Colonic mucosa (tissue), 4 donors: ENCODE data around the gene VSIG8. TPM values are rescaled to one million over a fixed set of nuclear protein-coding genes. Genes with fewer than 3 reads are reported as not detected.

Experiments
- DNase-seq: peaks from one replicate; pipeline ENCODE4 v3.0.0-alpha.2; 2020
- H3K27ac ChIP-seq: fragments of 200-600 bp; one replicate; pipeline ENCODE4 v1.8.0; 2021
- H3K27me3 ChIP-seq: fragments of 200-600 bp; one replicate; pipeline ENCODE4 v1.8.0; 2021
- H3K36me3 ChIP-seq: fragments of 200-600 bp; one replicate; pipeline ENCODE4 v1.8.0; 2021
- H3K4me1 ChIP-seq: fragments of 200-600 bp; one replicate; pipeline ENCODE4 v1.8.0; 2021; ENCODE audit warnings: mild to moderate bottlenecking
- H3K4me3 ChIP-seq: fragments of 200-600 bp; one replicate; pipeline ENCODE4 v1.8.0; 2021
- H3K9ac ChIP-seq, 2 donors: one replicate each; pipeline ENCODE4 v1.7.0; 2013; ENCODE audit warnings: control low read depth in 2 of 2, low read depth in 2 of 2, low read length in 2 of 2
- H3K9me3 ChIP-seq: fragments of 200-600 bp; one replicate; pipeline ENCODE4 v1.8.0; 2021
- CTCF ChIP-seq: fragments of 200-600 bp; IDR thresholded peaks from one replicate; pipeline ENCODE4 v1.8.0; 2022; ENCODE audit warnings: antibody characterized with exemption, mild to moderate bottlenecking
- intact Hi-C: fragments of 100-400 bp; cut with DNase I; formaldehyde crosslinking; loops from one replicate; pipeline ENCODE4 v1.14.1; 2022
- total RNA-seq, 2 donors: library from RNA; stranded (reverse); fragmentation: NEBNext Ultra II Directional in 1 of 2; extraction: Animal tissue kit (Norgen Biotek cat#: 25700) in 1 of 2; gene quantifications; one replicate each; pipeline ENCODE4 v1.2.1, GENCODE V29; 2021
- donor health status: healthy.
- donor health status: DM: no; HTN: no; CAD: no.
- donor health status: DM: no; HTN: no; CAD: no.

VSIG8 gene
- total RNA-seq, 2 donors from 2014 or later, result not detected

GRCh38 chr1:159890390-159890789 is 27.9 kb upstream of the VSIG8 start:
- H3K27ac ChIP-seq, result peak overlapping the region; percentile 39
- no peak overlapping the region for H3K9ac ChIP-seq
- H3K9me3 ChIP-seq, result no peaks in the 10 kb centered on the region
- no peaks in the 10 kb centered on the region for H3K4me1 ChIP-seq
- no peaks in the 10 kb centered on the region for H3K36me3 ChIP-seq
- H3K27me3 ChIP-seq, result no peaks in the 10 kb centered on the region
- no peak overlapping the region for H3K4me3 ChIP-seq
- TF ChIP-seq CTCF, result no peak
- intact Hi-C loops, result loop anchor here (5.0 kb wide), 3 partner anchors 47 to 117 kb away; partner anchors contain the start of gene DUSP23
- DNase-seq, result no peak

- Histone ChIP-seq H3K27me3 (no peaks in the 10 kb centered on the region), H3K27ac (peak overlapping the region; percentile 44), H3K36me3 (no peaks in the 10 kb centered on the region), H3K4me3 (no peak overlapping the region), H3K9me3 (no peaks in the 10 kb centered on the region), H3K9ac (no peak overlapping the region), H3K4me1 (no peaks in the 10 kb centered on the region)
- TF ChIP-seq CTCF, result no peak
- DNase-seq, result peak; percentile 34
- intact Hi-C loops, result loop anchor here (5.0 kb wide), 3 partner anchors 47 to 117 kb away; partner anchors contain the start of gene DUSP23
Measured at GRCh38 chr1:159889821-159890252, 27.4 kb upstream of the VSIG8 start.

GRCh38 chr1:159889202-159889601 is 26.7 kb upstream of the VSIG8 start:
- Histone ChIP-seq H3K4me1 (no peaks in the 10 kb centered on the region), H3K9ac (no peak overlapping the region)

DNA sequence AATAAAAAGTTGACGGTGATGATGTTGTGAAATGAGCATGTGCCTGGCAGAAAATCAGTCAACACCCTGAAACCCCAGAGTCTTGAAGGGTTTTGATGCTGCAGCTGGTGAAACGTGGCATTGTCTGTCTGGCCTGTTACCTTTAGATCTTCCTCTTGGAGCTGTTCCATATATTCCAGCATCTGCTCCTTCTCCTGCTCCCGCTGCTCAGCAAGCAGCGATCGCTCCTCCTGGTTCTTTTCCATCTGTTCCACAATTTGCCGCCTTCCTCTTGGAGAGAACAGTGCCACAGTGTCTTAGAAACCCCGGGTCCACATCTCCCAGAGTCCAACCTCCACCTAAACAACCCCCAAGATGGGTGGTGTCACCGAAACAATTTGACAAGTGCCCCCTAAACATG is 21.8 kb upstream of the VSIG8 start:
- TF ChIP-seq CTCF, result no peak
- H3K27me3 ChIP-seq, result no peaks in the 10 kb centered on the region
- H3K4me1 ChIP-seq, result no peaks in the 10 kb centered on the region
- no peak for DNase-seq
- no peaks in the 10 kb centered on the region for H3K36me3 ChIP-seq
- no peak overlapping the region for H3K4me3 ChIP-seq
- intact Hi-C loops, result no loop called here
- H3K9me3 ChIP-seq, result no peaks in the 10 kb centered on the region
- no peak overlapping the region for H3K27ac ChIP-seq
- no peak overlapping the region for H3K9ac ChIP-seq

More at GRCh38 chr1:159889202-159889601, 26.7 kb upstream of the VSIG8 start:
- intact Hi-C loops, result no loop called here
- no peak for DNase-seq
- H3K9me3 ChIP-seq, result no peaks in the 10 kb centered on the region
- no peak overlapping the region for H3K4me3 ChIP-seq
- H3K36me3 ChIP-seq, result no peaks in the 10 kb centered on the region
- peak overlapping the region; percentile 44 for H3K27ac ChIP-seq
- H3K27me3 ChIP-seq, result no peaks in the 10 kb centered on the region
- TF ChIP-seq CTCF, result no peak

- Histone ChIP-seq H3K4me1 (no peaks in the 10 kb centered on the region), H3K36me3 (no peaks in the 10 kb centered on the region), H3K4me3 (no peak overlapping the region), H3K9me3 (no peaks in the 10 kb centered on the region), H3K27me3 (no peaks in the 10 kb centered on the region), H3K9ac (no peak overlapping the region), H3K27ac (no peak overlapping the region)
- DNase-seq, result no peak
- no peak for TF ChIP-seq CTCF
- intact Hi-C loops, result no loop called here
Measured at GRCh38 chr1:159883134-159883533, 20.7 kb upstream of the VSIG8 start.

DNA sequence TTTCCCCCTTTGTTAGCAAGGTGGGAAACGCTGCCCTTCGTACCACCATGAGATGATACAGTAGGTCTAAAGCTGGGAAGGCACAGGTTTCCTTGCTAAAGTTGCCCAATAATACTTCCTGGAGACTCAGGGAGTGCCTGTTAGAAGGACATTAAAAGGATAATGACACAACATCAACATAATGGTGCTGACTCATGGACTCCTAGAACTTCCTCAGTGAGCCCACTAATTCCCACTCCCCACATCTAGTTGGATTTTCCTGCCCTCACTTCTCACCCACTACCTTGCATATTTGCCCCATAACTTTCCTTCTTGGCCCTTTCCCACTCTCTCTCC is 20.0 kb upstream of the VSIG8 start:
- no peaks in the 10 kb centered on the region for H3K36me3 ChIP-seq
- peak overlapping the region; percentile 45 for H3K27ac ChIP-seq
- H3K9ac ChIP-seq, result no peak overlapping the region
- no peak for DNase-seq
- no peak overlapping the region for H3K4me3 ChIP-seq
- H3K9me3 ChIP-seq, result no peaks in the 10 kb centered on the region
- no peaks in the 10 kb centered on the region for H3K27me3 ChIP-seq
- no peaks in the 10 kb centered on the region for H3K4me1 ChIP-seq
- no peak for TF ChIP-seq CTCF
- intact Hi-C loops, result no loop called here
